Mucosa of stomach (tissue), 1 donor: ENCODE data around the gene SLC22A4.
A peak's percentile ranks its signal among the peaks of the same experiment; 100 is the strongest.

Experiments used
- H3K27me3 ChIP-seq: one replicate; pipeline ENCODE4 v1.7.0; 2013; ENCODE audit warnings: mild to moderate bottlenecking, low read length; ENCODE audit not compliant: control insufficient read depth, insufficient read depth
- H3K36me3 ChIP-seq: one replicate; pipeline ENCODE4 v1.7.0; 2013; ENCODE audit warnings: low read length; ENCODE audit not compliant: control insufficient read depth, insufficient read depth
- H3K4me1 ChIP-seq: one replicate; pipeline ENCODE4 v1.7.0; 2013; ENCODE audit warnings: mild to moderate bottlenecking, low read length; ENCODE audit not compliant: control insufficient read depth, insufficient read depth
- H3K4me3 ChIP-seq: one replicate; pipeline ENCODE4 v1.7.0; 2013; ENCODE audit warnings: low read length
- H3K9ac ChIP-seq: one replicate; pipeline ENCODE4 v1.7.0; 2013; ENCODE audit warnings: mild to moderate bottlenecking, low read length, moderate library complexity
- H3K9me3 ChIP-seq: one replicate; pipeline ENCODE4 v1.7.0; 2013; ENCODE audit warnings: mild to moderate bottlenecking, low read length, moderate library complexity; ENCODE audit not compliant: control insufficient read depth
- donor health status: Pancreatic carcinoma.

Gene SLC22A4

GRCh38 chr5:132355140-132355765, 61.1 kb downstream of the SLC22A4 start:
- no peaks in the 10 kb centered on the region for H3K9me3 ChIP-seq
- H3K9ac ChIP-seq, result no peak overlapping the region
- H3K4me3 ChIP-seq, result no peak overlapping the region
- H3K36me3 ChIP-seq, result no peaks in the 10 kb centered on the region
- H3K4me1 ChIP-seq, result no peaks in the 10 kb centered on the region
- no peaks in the 10 kb centered on the region for H3K27me3 ChIP-seq

- Histone ChIP-seq H3K27me3 (no peaks in the 10 kb centered on the region), H3K4me3 (no peak overlapping the region), H3K9ac (no peak overlapping the region), H3K9me3 (no peaks in the 10 kb centered on the region), H3K36me3 (no peaks in the 10 kb centered on the region), H3K4me1 (no peaks in the 10 kb centered on the region)
These were observed 64.6 kb downstream of the SLC22A4 start for GRCh38 chr5:132358775-132359174.

GRCh38 chr5:132362086-132362485, 67.9 kb downstream of the SLC22A4 start:
- Histone ChIP-seq H3K27me3 (no peaks in the 10 kb centered on the region), H3K4me1 (no peaks in the 10 kb centered on the region), H3K9me3 (no peaks in the 10 kb centered on the region), H3K36me3 (no peaks in the 10 kb centered on the region), H3K4me3 (no peak overlapping the region), H3K9ac (no peak overlapping the region)

GRCh38 chr5:132363431-132364112, 69.4 kb downstream of the SLC22A4 start:
- Histone ChIP-seq H3K4me1 (no peaks in the 10 kb centered on the region), H3K9me3 (no peaks in the 10 kb centered on the region), H3K4me3 (no peak overlapping the region), H3K9ac (no peak overlapping the region), H3K36me3 (no peaks in the 10 kb centered on the region), H3K27me3 (no peaks in the 10 kb centered on the region)

GRCh38 chr5:132364319-132364718, 70.1 kb downstream of the SLC22A4 start:
- no peak overlapping the region for H3K9ac ChIP-seq
- no peaks in the 10 kb centered on the region for H3K9me3 ChIP-seq
- no peaks in the 10 kb centered on the region for H3K4me1 ChIP-seq
- H3K4me3 ChIP-seq, result no peak overlapping the region
- H3K36me3 ChIP-seq, result no peaks in the 10 kb centered on the region
- no peaks in the 10 kb centered on the region for H3K27me3 ChIP-seq

GRCh38 chr5:132365213-132365612, 71.0 kb downstream of the SLC22A4 start:
- H3K4me1 ChIP-seq, result peaks cover under 1% of the 10 kb centered on the region
- no peaks in the 10 kb centered on the region for H3K36me3 ChIP-seq
- no peaks in the 10 kb centered on the region for H3K9me3 ChIP-seq
- no peaks in the 10 kb centered on the region for H3K27me3 ChIP-seq
- H3K4me3 ChIP-seq, result no peak overlapping the region
- H3K9ac ChIP-seq, result no peak overlapping the region

GRCh38 chr5:132368186-132368585, 74.0 kb downstream of the SLC22A4 start:
- Histone ChIP-seq H3K36me3 (no peaks in the 10 kb centered on the region), H3K4me1 (peaks cover 28% of the 10 kb centered on the region), H3K27me3 (no peaks in the 10 kb centered on the region), H3K9me3 (no peaks in the 10 kb centered on the region), H3K4me3 (no peak overlapping the region), H3K9ac (peak overlapping the region; percentile 13)

GRCh38 chr5:132369007-132369473, 74.8 kb downstream of the SLC22A4 start:
- peak overlapping the region; percentile 87 for H3K9ac ChIP-seq
- H3K4me3 ChIP-seq, result peak overlapping the region; percentile 87
- no peaks in the 10 kb centered on the region for H3K9me3 ChIP-seq
- no peaks in the 10 kb centered on the region for H3K36me3 ChIP-seq
- H3K4me1 ChIP-seq, result peaks cover 30% of the 10 kb centered on the region
- no peaks in the 10 kb centered on the region for H3K27me3 ChIP-seq

- Histone ChIP-seq H3K4me1 (peaks cover 30% of the 10 kb centered on the region), H3K36me3 (no peaks in the 10 kb centered on the region), H3K9me3 (no peaks in the 10 kb centered on the region), H3K9ac (peak within 1 kb of the TSS; percentile 87), H3K4me3 (peak within 1 kb of the TSS; percentile 87), H3K27me3 (no peaks in the 10 kb centered on the region)
These were observed 75.4 kb downstream of the SLC22A4 start, which contains the start of gene SLC22A5 for GRCh38 chr5:132369474-132370180. Gene SLC22A5 (plus strand): TSS chr5:132369710. CDS start chr5:132369973, 263 bp downstream.

- no peaks in the 10 kb centered on the region for H3K9me3 ChIP-seq
- peak overlapping the region; percentile 87 for H3K4me3 ChIP-seq
- H3K27me3 ChIP-seq, result no peaks in the 10 kb centered on the region
- H3K36me3 ChIP-seq, result no peaks in the 10 kb centered on the region
- H3K4me1 ChIP-seq, result peaks cover 30% of the 10 kb centered on the region
- peak overlapping the region; percentile 87 for H3K9ac ChIP-seq
These were observed 76.2 kb downstream of the SLC22A4 start for GRCh38 chr5:132370181-132370970.

- no peak overlapping the region for H3K4me3 ChIP-seq
- no peaks in the 10 kb centered on the region for H3K36me3 ChIP-seq
- H3K4me1 ChIP-seq, result peaks cover 30% of the 10 kb centered on the region
- peak overlapping the region; percentile 16 for H3K9ac ChIP-seq
- H3K9me3 ChIP-seq, result no peaks in the 10 kb centered on the region
- no peaks in the 10 kb centered on the region for H3K27me3 ChIP-seq
These were observed 76.9 kb downstream of the SLC22A4 start for GRCh38 chr5:132370971-132371602.
